ENCODE data around the gene AHI1. TPM values are rescaled to one million over a fixed set of nuclear protein-coding genes. Genes with fewer than 3 reads are reported as not detected.

The AHI1 gene
- total and polyA plus RNA-seq, 2 donors (not counting 1 experiment from before 2014, with no cell fraction given) = 8.3 to 61.7 TPM

DNA sequence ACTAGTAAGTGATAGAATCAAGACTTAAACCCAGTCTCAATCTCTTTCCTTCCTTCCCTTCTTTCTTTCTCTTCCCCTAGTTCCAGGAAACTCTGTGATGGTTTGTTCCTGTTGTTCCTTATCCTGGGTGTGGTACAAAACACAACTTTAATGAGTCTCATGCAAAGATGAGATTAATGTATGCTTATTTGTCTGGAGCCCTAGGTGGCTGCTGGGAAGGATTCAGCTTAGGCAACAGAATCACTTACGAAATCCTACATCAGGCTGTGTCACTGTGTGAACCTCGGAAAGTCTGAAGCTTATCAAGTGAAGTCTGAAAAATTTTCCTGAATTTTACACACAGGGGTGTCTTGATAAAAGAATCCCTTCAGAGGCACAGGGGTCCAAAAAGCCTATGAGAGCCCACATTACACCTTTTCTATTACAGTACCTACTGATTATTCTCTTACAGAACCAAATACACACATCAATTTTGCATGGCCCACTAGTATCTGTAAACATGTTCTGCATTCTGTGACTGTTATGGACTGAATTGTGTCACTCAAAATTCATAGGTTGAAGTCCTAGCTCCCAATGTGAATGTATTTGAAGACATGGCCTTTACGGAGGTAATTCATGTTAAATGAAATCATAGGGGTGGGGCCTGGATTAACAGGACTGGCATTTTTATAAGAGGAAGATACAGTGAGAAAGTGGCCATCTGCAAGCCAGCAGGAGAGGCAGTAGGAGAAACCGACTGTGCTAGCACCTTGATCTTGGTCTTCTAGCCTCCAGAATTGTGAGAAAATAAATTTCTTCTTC, 171.7 kb downstream of the AHI1 start:
- POLR2A ChIA-PET = no interaction called here
- H3K9me3 Mint-ChIP-seq (ENCODE audit: insufficient read depth) = no peaks in the 10 kb centered on the region
- H3K9me3 ChIP-seq (ENCODE audit: control extremely low read depth in 1 of 3, control insufficient read depth in 2 of 3, insufficient read depth in 1 of 3, low read length in 2 of 3) = no peaks in the 10 kb centered on the region
- no peaks in the 10 kb centered on the region for H3K27me3 ChIP-seq (replicated peaks in 1 of 4; ENCODE audit: control extremely low read depth in 1 of 4, control insufficient read depth in 3 of 4, insufficient read depth in 4 of 4, low read length in 3 of 4)
- no peaks in the 10 kb centered on the region for H4K20me1 ChIP-seq (ENCODE audit: control insufficient read depth, insufficient read depth, low read length, poor library complexity, severe bottlenecking)
- WGBS (ENCODE audit: insufficient coverage) = 95% methylated on average over 2 of the region's 4 CpGs
- intact Hi-C loops (cut with micrococcal nuclease) = no loop called here
- H3K27ac ChIP-seq (ENCODE audit: low read length in 2 of 2) = no peak overlapping the region
- H3K4me3 Mint-ChIP-seq = no peak overlapping the region
- no peak overlapping the region for H3K27ac Mint-ChIP-seq
- H3K36me3 ChIP-seq (replicated peaks in 1 of 2; ENCODE audit: control extremely low read depth in 1 of 2, control insufficient read depth in 1 of 2, extremely low read depth in 1 of 2, insufficient read depth in 2 of 2, low read length in 1 of 2) = peaks cover 0 to 1% of the 10 kb centered on the region in 2 experiments
- no peak overlapping the region for H3K4me3 ChIP-seq (ENCODE audit: control extremely low read depth in 1 of 5, extremely low read depth in 1 of 5, insufficient read depth in 1 of 5, low read depth in 2 of 5, low read length in 4 of 5)
- peaks cover 11 to 12% of the 10 kb centered on the region in 2 donors for H3K4me1 ChIP-seq (ENCODE audit: control insufficient read depth in 2 of 2, insufficient read depth in 2 of 2, low read length in 2 of 2)
- H3K27me3 Mint-ChIP-seq = no peaks in the 10 kb centered on the region
- peaks cover 11% of the 10 kb centered on the region for H3K4me1 Mint-ChIP-seq
- TF ChIP-seq CTCF (IDR thresholded peaks at IDR 0.05) = no peak
- TF ChIP-seq EZH2 (IDR thresholded peaks at IDR 0.05; ENCODE audit: borderline replicate concordance, insufficient read depth, low read depth, low read length, poor library complexity, severe bottlenecking) = no peak
- DNase-seq = no peak
- H3K9ac ChIP-seq (ENCODE audit: low read length) = no peak overlapping the region
- H2AFZ ChIP-seq (ENCODE audit: insufficient read depth, low read depth, low read length, poor library complexity, severe bottlenecking) = no peak overlapping the region
- no peak for ATAC-seq (ENCODE audit: low read depth)
- H3K4me2 ChIP-seq (replicated peaks; ENCODE audit: low read depth, low read length, poor library complexity, severe bottlenecking) = no peak overlapping the region
- H3K79me2 ChIP-seq (ENCODE audit: control insufficient read depth, insufficient read depth, low read length) = no peaks in the 10 kb centered on the region
- CTCF ChIA-PET = no interaction called here

- WGBS (ENCODE audit: insufficient coverage) = 100% methylated on average over 3 of the region's 4 CpGs
- TF ChIP-seq EZH2 (IDR thresholded peaks at IDR 0.05; ENCODE audit: borderline replicate concordance, insufficient read depth, low read depth, low read length, poor library complexity, severe bottlenecking) = no peak
- no peak for TF ChIP-seq CTCF (IDR thresholded peaks at IDR 0.05)
- Histone ChIP-seq H3K27ac (ENCODE audit: low read length in 2 of 2) (no peak overlapping the region), H3K9me3 (ENCODE audit: control extremely low read depth in 1 of 3, control insufficient read depth in 2 of 3, insufficient read depth in 1 of 3, low read length in 2 of 3) (no peaks in the 10 kb centered on the region), H3K4me1 (ENCODE audit: control insufficient read depth in 2 of 2, insufficient read depth in 2 of 2, low read length in 2 of 2) (peaks cover 11 to 12% of the 10 kb centered on the region in 2 donors), H2AFZ (ENCODE audit: insufficient read depth, low read depth, low read length, poor library complexity, severe bottlenecking) (no peak overlapping the region), H3K9ac (ENCODE audit: low read length) (no peak overlapping the region), H3K4me3 (ENCODE audit: control extremely low read depth in 1 of 5, extremely low read depth in 1 of 5, insufficient read depth in 1 of 5, low read depth in 2 of 5, low read length in 4 of 5) (no peak overlapping the region), H4K20me1 (ENCODE audit: control insufficient read depth, insufficient read depth, low read length, poor library complexity, severe bottlenecking) (no peaks in the 10 kb centered on the region), H3K79me2 (ENCODE audit: control insufficient read depth, insufficient read depth, low read length) (no peaks in the 10 kb centered on the region), H3K36me3 (replicated peaks in 1 of 2; ENCODE audit: control extremely low read depth in 1 of 2, control insufficient read depth in 1 of 2, extremely low read depth in 1 of 2, insufficient read depth in 2 of 2, low read length in 1 of 2) (peaks cover 0 to 1% of the 10 kb centered on the region in 2 experiments), H3K4me2 (replicated peaks; ENCODE audit: low read depth, low read length, poor library complexity, severe bottlenecking) (no peak overlapping the region), H3K27me3 (replicated peaks in 1 of 4; ENCODE audit: control extremely low read depth in 1 of 4, control insufficient read depth in 3 of 4, insufficient read depth in 4 of 4, low read length in 3 of 4) (no peaks in the 10 kb centered on the region)
- DNase-seq (no peak), ATAC-seq (ENCODE audit: low read depth) (no peak)
- Mint-ChIP-seq H3K4me3 (no peak overlapping the region), H3K9me3 (ENCODE audit: insufficient read depth) (no peaks in the 10 kb centered on the region), H3K27me3 (no peaks in the 10 kb centered on the region), H3K4me1 (peaks cover 11% of the 10 kb centered on the region), H3K27ac (no peak overlapping the region)
- CTCF ChIA-PET = interaction anchor here (0.6 kb wide), 1 partner anchor 1590 kb away, joined by 3 read pairs; no protein-coding TSS in a partner anchor
- intact Hi-C loops (cut with micrococcal nuclease) = no loop called here
- POLR2A ChIA-PET = no interaction called here
Measured at GRCh38 chr6:135324531-135324930, 173.0 kb downstream of the AHI1 start.

All from B cell (primary cell).